ENCODE results near the gene SDK1.

SDK1 gene

GRCh38 chr7:3561932-3562331 lies 260.9 kb downstream of the SDK1 start:
- no peak for DNase-seq (ENCODE audit: low read depth)
- no peak overlapping the region for H3K4me3 ChIP-seq (ENCODE audit: low read depth, low read length)
- TF ChIP-seq CTCF (IDR thresholded peaks at IDR 0.05; ENCODE audit: low read depth, low read length, missing control alignments), result no peak

- H3K4me3 ChIP-seq (ENCODE audit: low read depth, low read length), result no peak overlapping the region
- DNase-seq (ENCODE audit: low read depth), result no peak
- no peak for TF ChIP-seq CTCF (IDR thresholded peaks at IDR 0.05; ENCODE audit: low read depth, low read length, missing control alignments)
These were observed 263.2 kb downstream of the SDK1 start for GRCh38 chr7:3564231-3564630.

GRCh38 chr7:3568516-3568915 lies 267.5 kb downstream of the SDK1 start:
- H3K4me3 ChIP-seq (ENCODE audit: low read depth, low read length), result no peak overlapping the region
- no peak for TF ChIP-seq CTCF (IDR thresholded peaks at IDR 0.05; ENCODE audit: low read depth, low read length, missing control alignments)
- no peak for DNase-seq (ENCODE audit: low read depth)

GRCh38 chr7:3569643-3570042 lies 268.6 kb downstream of the SDK1 start:
- no peak overlapping the region for H3K4me3 ChIP-seq (ENCODE audit: low read depth, low read length)
- no peak for DNase-seq (ENCODE audit: low read depth)
- no peak for TF ChIP-seq CTCF (IDR thresholded peaks at IDR 0.05; ENCODE audit: low read depth, low read length, missing control alignments)

GRCh38 chr7:3573151-3573550 lies 272.1 kb downstream of the SDK1 start:
- no peak for DNase-seq (ENCODE audit: low read depth)
- TF ChIP-seq CTCF (IDR thresholded peaks at IDR 0.05; ENCODE audit: low read depth, low read length, missing control alignments), result no peak
- H3K4me3 ChIP-seq (ENCODE audit: low read depth, low read length), result no peak overlapping the region

- TF ChIP-seq CTCF (IDR thresholded peaks at IDR 0.05; ENCODE audit: low read depth, low read length, missing control alignments), result no peak
- H3K4me3 ChIP-seq (ENCODE audit: low read depth, low read length), result no peak overlapping the region
- no peak for DNase-seq (ENCODE audit: low read depth)
These were observed 273.3 kb downstream of the SDK1 start for GRCh38 chr7:3574386-3574785.

- DNase-seq (ENCODE audit: low read depth), result no peak
- H3K4me3 ChIP-seq (ENCODE audit: low read depth, low read length), result no peak overlapping the region
- no peak for TF ChIP-seq CTCF (IDR thresholded peaks at IDR 0.05; ENCODE audit: low read depth, low read length, missing control alignments)
These were observed 274.9 kb downstream of the SDK1 start for GRCh38 chr7:3575753-3576531.
